Medulla oblongata (tissue), 1 donor: ENCODE measurements around the gene BCR.

Experiments
- DNase-seq: peaks from one replicate; pipeline ENCODE4 v3.0.0-alpha.2; 2015; ENCODE audit errors: extremely low spot score

BCR gene

DNA sequence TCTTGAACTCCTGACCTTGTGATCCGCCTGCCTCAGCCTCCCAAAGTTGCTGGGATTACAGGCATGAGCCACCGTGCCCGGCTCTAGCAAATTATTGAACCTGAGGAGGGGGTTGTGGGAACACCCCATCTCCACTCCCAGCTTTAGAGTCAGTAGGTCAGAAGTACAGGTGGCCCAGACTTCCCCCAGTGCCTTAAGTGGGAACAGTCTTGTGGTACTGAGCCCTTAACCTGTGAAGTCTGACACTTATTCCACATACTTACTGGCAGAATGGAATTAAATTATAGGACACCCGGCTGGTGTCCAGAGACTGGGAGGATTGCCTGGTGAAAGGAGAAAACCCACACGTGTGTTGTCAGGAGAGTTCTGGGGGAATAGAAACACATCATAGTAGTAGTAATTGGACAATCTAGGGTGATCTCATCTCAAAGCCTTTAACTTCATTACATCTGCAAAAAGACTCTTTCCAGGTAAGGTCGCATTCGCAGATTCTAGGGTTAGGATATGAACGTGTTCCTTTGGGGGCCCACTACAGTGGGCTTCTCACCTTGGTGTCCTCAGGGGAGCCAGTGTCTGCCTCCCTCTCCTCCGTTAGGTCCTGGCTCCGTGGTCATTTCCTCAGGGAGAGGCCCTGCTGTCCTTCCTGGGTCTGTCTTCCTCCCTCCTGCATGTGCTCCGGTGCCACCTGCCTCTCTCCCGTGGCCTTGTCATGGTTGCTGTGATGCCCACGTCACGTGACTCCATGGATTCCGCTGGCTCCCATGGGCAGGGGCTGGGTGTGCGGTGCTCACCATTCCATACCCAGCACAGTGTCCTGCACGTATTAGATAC is 63.8 kb downstream of the BCR start:
- DNase-seq, result no peak

DNA sequence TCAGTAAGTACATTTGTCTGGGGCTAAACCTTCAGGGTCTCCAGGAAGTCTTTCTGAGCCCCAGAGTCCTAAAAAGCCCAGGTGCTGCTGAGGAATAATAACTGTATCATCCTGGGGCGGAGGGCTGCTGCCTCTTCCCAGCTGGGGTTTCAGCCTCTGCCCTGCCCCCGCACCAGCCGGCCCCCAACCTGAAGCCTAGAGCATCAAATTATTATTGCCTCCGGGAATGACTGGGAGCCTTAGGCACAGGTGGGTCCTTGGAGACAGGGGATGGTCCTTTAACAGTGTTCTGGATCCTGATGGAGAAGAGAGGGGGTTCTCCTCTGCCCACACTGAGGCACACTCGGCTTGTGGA is 64.4 kb downstream of the BCR start:
- no peak for DNase-seq

DNA sequence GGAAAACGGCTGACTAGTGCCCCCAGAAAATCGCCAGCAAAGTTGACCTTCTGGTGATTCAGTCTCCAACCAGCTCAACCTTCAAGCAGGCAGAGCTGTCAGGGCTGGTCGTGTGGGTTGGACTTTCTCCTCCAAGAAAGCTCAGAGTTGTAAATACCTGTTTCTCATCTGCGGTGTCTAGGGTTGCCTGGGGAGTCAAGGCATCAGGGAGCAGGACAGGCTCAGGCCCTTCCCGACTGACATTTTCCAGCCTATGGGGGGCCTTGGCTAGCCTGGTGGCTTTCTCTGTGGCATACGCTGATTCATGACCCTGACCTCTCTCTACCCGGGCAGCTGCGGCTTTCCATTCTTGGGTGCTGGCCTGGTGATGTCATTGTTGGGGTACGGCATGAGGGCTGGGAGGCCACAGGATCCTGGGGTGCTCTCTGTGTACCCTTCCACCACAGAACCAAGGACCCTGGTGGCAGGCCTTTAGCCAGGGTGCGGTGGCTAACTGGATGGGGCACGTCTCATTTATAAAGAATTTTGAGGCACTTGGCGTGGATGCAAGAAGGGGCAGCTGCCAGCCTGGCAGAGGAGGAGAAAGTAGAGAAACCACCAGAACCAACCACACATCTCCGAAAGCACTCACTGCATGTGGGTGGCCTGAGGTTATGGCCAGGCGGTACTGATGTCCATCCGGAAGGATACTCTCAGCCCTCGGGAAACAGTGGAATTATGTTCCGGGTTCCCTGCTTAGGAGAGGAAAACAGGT is 64.9 kb downstream of the BCR start:
- no peak for DNase-seq

- DNase-seq, result no peak
Observed at GRCh38 chr22:23245799-23246136, 65.5 kb downstream of the BCR start.

DNA sequence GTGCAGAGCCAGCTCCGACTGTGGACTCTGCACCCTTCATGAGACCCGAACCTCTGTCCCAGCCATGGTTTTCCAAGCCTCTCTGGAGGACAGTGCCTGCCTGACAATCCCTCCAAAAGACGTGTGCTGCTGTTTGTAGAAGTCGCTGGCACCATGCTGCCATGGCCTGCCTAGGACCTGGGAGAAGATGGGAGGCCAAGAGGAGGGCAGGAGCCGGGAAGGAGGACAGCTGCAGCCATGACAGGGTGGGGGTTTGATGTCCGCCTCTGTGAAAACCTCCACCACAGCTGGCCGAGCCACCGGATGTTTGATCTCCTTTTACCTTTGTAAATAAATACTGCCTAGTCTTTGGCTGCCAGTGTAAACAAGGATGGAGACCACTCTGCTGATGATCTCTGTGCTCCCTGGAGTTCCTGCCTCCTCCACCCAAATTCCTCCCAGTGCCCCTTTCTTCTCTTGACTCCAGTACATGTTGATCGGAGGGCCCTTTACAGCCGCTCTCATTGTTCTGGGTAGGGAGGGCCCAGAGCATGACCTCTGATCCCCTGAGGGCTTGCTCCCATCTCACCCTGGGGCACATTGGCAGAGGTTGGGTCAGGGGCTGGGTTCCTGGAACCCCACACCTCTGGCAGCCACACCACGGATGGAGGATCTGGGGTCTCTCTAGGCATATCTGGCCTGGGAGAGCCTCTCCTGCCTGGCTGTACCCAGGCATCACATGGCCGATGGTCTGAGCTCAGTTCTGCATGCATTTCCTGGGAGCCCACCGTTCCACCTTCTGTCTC is 66.9 kb downstream of the BCR start:
- DNase-seq, result no peak

DNA sequence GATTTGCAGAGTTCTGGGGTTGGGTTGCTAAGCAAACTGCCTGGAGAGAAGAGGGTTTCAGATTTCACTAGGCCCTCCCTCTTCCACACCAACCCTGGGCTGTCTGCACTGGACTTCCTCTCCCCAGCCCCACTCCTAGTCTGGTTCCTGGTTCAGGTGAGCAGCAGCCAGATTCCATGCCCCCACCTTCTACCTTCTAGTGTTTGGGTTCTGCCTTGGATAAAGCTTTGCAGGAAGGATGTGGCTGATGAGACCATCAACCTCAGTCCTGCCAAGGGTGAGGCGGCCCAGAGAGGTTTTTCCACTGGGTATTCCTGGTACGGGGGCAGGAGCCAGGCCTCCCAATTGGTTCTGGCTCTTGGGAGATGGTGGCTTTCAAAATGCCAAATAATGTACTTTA is 68.3 kb downstream of the BCR start:
- DNase-seq, result no peak

- no peak for DNase-seq
Observed at GRCh38 chr22:23250056-23250784, 69.9 kb downstream of the BCR start.

DNA sequence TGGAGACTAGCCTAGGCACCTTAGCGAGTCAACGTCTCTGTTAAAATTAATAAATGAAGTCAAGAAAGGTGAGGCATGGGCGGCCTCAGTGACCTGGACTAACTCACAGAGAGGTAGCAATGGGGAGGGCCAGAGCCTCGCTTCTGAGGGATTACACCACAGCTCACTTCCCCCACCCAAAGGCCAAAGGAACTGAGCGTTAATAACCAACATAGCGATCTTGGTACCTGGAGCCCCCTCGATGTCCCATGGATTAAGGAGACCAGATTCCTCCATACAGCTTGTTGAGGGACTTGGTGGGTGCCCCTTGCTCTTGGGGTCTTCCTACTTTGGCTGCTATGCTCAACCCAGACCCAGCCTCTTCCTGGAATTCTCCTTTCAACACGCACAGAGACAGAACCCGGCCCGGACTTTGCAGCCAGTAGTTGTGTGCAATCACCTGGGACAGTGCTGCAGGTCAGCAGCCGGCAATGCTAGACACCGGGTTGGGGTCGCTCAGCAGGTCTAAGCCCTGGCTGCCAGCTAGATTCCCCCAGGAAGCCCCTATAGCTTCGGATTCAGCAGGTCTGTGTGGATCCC is 70.6 kb downstream of the BCR start:
- DNase-seq, result no peak

GRCh38 chr22:23251445-23252093 is 71.3 kb downstream of the BCR start:
- DNase-seq, result no peak

- no peak for DNase-seq
Observed at GRCh38 chr22:23253475-23254055, 73.3 kb downstream of the BCR start.

GRCh38 chr22:23255506-23256170 is 75.3 kb downstream of the BCR start:
- DNase-seq, result no peak

- DNase-seq, result no peak
Observed at GRCh38 chr22:23256171-23256932, 76.0 kb downstream of the BCR start.

DNA sequence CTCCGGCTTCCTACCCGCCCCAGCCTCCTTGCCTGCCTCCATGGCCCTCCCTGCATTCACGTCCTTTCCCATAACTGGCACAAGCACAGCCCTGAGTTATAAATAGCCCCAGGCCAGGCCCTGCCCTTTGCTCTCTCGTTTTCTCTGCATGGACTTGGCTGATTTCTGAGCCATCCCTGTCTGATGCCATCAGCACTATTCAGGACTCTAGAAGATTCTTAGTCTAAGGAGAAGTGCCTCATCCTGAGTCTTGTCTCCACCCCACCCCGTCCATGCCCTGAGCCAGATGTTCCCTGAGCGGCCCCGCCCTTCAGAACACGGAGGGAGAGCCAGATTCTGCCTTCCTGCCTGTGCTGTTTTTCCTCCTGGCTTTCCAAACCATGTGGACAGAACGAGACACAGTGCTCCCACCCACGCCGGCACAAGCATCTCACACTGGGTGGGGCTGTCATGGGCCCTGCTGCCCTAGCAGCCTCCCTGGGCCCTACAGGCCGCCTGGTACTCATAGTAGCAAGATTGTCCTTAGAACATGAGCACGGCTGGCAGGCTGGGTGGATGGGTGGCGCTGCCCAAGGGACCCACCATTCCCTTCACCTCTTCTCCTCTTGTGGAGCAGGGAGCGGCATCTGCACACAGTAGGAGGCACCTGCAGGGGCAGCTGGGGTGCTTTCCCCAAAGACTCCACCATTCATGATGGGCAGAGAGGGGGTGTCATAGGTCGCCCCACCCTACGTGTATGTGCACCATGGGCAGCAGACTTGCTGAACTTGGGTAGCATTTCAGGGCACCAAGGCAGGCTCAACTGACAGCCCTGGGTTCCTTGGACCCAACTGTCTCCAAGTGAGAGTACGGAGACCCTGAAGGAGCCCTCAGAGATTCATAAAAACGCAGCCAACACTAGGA is 76.9 kb downstream of the BCR start:
- DNase-seq, result no peak

DNA sequence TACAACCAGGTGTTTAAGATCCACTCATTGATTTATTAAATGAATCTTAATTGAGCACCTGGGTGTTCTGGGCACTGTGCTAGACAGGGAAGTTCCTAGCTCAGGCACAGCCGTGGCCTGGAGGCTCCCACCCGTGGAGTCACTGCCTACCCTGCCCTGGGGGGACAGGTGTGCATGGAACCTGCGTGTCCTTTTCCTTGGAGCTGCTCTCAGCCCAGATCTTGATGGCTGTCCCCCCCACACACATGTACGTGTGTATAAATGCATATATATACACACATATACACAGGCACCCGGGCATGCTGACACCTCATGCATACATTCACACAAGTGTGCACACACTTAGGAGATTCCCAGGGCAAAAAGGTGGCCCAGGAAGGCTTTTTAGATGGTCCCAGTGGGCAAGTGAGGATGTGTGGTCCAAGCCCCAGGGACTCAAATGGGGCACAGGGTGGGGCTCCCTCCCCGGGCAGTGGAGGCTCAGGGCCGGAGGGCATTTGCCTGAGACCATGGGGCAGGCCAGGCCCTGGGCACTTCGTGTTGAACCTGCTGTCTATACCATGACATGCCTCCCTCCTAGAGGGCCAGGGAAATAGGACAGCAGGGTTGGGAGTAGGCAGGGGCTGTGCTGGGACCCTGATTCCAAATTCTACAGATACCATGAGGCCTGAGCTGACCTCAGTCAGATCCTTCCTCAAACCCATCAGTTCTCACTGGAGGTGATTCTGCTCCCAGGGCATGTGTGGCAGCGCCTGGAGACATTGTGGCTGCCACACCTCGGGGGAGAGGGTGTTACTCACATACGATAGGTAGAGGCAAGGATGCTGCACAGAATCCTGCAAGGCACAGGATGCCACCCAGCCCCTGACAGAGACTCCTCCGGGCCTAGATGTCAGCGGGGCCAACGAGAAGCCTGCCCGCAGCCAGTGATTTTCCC is 77.8 kb downstream of the BCR start:
- DNase-seq, result no peak

- no peak for DNase-seq
Observed at GRCh38 chr22:23258826-23259170, 78.5 kb downstream of the BCR start.

- no peak for DNase-seq
Observed at GRCh38 chr22:23259916-23260644, 79.8 kb downstream of the BCR start.
